ENCODE data around the gene KAT8. TPM values are rescaled to one million over a fixed set of nuclear protein-coding genes. Genes with fewer than 3 reads are reported as not detected.

The KAT8 gene
- total and polyA plus RNA-seq, 9 of the 15 experiments (the other 6 are each of a cell fraction or from before 2014, with no cell fraction given): 10.0 to 98.5 (median 76.4) TPM

- no peak for TF ChIP-seq HNRNPLL (IDR thresholded peaks at IDR 0.05; ENCODE audit: low read depth, low read length, poor library complexity, severe bottlenecking)
- TF ChIP-seq ZNF512 (tag; IDR thresholded peaks at IDR 0.05): no peak
- TF ChIP-seq, protein P1, sequence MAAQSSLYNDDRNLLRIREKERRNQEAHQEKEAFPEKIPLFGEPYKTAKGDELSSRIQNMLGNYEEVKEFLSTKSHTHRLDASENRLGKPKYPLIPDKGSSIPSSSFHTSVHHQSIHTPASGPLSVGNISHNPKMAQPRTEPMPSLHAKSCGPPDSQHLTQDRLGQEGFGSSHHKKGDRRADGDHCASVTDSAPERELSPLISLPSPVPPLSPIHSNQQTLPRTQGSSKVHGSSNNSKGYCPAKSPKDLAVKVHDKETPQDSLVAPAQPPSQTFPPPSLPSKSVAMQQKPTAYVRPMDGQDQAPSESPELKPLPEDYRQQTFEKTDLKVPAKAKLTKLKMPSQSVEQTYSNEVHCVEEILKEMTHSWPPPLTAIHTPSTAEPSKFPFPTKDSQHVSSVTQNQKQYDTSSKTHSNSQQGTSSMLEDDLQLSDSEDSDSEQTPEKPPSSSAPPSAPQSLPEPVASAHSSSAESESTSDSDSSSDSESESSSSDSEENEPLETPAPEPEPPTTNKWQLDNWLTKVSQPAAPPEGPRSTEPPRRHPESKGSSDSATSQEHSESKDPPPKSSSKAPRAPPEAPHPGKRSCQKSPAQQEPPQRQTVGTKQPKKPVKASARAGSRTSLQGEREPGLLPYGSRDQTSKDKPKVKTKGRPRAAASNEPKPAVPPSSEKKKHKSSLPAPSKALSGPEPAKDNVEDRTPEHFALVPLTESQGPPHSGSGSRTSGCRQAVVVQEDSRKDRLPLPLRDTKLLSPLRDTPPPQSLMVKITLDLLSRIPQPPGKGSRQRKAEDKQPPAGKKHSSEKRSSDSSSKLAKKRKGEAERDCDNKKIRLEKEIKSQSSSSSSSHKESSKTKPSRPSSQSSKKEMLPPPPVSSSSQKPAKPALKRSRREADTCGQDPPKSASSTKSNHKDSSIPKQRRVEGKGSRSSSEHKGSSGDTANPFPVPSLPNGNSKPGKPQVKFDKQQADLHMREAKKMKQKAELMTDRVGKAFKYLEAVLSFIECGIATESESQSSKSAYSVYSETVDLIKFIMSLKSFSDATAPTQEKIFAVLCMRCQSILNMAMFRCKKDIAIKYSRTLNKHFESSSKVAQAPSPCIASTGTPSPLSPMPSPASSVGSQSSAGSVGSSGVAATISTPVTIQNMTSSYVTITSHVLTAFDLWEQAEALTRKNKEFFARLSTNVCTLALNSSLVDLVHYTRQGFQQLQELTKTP (IDR thresholded peaks at IDR 0.05; ENCODE audit: low read depth in 1 of 2, partially characterized antibody in 2 of 2): no peak
- peak; percentile 54 for TF ChIP-seq DPF2 (IDR thresholded peaks at IDR 0.05)
- TF ChIP-seq POLR2AphosphoS5 (IDR thresholded peaks at IDR 0.05; ENCODE audit: control insufficient read depth, insufficient read depth, low read depth, low read length): no peak
- TF ChIP-seq NR4A1 (CRISPR knock-in tag; IDR thresholded peaks at IDR 0.05): no peak
- no peak for TF ChIP-seq NR4A1 (tag; IDR thresholded peaks at IDR 0.05)
- TF ChIP-seq ZNF77 (CRISPR knock-in tag; IDR thresholded peaks at IDR 0.05): no peak
- TF ChIP-seq, protein P2, sequence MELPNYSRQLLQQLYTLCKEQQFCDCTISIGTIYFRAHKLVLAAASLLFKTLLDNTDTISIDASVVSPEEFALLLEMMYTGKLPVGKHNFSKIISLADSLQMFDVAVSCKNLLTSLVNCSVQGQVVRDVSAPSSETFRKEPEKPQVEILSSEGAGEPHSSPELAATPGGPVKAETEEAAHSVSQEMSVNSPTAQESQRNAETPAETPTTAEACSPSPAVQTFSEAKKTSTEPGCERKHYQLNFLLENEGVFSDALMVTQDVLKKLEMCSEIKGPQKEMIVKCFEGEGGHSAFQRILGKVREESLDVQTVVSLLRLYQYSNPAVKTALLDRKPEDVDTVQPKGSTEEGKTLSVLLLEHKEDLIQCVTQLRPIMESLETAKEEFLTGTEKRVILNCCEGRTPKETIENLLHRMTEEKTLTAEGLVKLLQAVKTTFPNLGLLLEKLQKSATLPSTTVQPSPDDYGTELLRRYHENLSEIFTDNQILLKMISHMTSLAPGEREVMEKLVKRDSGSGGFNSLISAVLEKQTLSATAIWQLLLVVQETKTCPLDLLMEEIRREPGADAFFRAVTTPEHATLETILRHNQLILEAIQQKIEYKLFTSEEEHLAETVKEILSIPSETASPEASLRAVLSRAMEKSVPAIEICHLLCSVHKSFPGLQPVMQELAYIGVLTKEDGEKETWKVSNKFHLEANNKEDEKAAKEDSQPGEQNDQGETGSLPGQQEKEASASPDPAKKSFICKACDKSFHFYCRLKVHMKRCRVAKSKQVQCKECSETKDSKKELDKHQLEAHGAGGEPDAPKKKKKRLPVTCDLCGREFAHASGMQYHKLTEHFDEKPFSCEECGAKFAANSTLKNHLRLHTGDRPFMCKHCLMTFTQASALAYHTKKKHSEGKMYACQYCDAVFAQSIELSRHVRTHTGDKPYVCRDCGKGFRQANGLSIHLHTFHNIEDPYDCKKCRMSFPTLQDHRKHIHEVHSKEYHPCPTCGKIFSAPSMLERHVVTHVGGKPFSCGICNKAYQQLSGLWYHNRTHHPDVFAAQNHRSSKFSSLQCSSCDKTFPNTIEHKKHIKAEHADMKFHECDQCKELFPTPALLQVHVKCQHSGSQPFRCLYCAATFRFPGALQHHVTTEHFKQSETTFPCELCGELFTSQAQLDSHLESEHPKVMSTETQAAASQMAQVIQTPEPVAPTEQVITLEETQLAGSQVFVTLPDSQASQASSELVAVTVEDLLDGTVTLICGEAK (IDR thresholded peaks at IDR 0.05): no peak
- TF ChIP-seq, protein P2 (CRISPR knock-in tag; IDR thresholded peaks at IDR 0.05): no peak
- TF ChIP-seq ZBTB9 (CRISPR knock-in tag; IDR thresholded peaks at IDR 0.05): no peak
These were observed 17.4 kb upstream of the KAT8 start (continued) for GRCh38 chr16:31099860-31100638.
